ENCODE results near the gene VPS35L.
"Not testable (repeated sequence)": the region's sequence is repeated elsewhere in the genome, so short reads cannot be mapped to it uniquely, and the experiment has no call there.

The VPS35L gene

DNA sequence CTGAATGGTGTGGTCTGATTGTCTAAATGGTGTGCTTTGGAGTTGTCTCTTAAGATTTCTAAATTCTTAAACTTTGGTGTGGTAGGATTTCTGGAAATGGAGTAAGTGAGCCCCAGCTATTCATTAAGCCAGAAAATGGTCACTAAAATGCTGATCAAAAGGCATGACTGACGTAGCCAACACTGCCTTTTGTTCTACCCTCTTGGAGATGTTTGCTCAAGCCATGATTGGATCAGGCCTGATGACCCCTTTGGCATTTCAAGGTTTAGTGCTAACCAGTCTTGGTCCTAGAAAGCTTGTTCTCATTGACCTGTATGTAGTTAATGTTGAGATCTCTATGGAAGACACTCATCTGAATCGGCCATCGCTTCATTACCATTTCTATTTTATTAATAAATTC lies 94.5 kb downstream of the VPS35L start:
- no peak for DNase-seq (ENCODE audit: low read depth in 2 of 2)

GRCh38 chr16:19654147-19654546 lies 98.6 kb downstream of the VPS35L start:
- no peak for DNase-seq (ENCODE audit: low read depth in 2 of 2)

DNA sequence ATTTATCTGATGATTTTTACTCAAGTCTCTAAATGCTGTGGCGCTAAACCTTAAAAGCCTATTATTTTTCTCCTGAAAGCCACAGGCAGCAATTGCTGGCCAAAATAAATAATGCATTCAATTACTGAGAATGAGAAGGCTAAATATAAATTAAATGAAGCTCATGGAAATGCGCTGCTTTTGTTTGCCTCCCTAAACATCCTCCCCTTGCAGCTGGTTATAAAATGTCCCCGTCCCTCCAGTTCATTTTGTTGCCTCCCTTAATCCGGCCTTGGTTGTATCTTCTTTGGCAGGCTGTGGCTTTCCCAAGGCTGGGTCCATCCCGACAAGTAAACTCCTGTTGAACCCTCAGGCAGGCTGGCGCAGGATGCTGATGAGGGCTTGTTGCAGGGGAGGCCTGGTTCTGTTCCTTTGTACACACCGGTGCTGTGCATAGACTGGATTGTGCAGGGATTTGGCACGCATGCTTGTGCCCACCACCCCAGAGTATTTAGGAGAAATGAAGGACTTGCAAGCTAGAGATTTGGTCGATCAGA lies 99.8 kb downstream of the VPS35L start:
- no peak for DNase-seq (ENCODE audit: low read depth in 2 of 2)

GRCh38 chr16:19657831-19658230 lies 102.3 kb downstream of the VPS35L start:
- no peak for DNase-seq (ENCODE audit: low read depth in 2 of 2)

DNA sequence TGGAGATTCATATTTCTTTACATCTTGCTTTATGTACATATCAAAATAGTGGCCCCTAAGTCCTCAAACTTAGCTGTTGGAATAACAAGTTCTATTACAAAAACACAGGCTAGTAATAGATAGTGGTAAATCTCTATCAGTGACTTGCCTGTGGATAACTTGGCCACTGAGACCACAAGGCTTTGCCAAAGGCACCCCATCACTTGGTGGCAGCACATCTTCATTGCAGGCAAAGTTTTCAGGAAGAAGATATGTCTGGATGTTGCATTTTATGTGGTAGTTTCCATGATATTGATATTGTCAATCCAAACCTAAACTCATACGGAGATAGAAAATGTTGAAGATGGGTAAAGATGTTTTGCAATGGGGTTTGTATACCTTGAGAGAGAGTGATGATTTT lies 104.1 kb downstream of the VPS35L start:
- no peak for DNase-seq (ENCODE audit: low read depth in 2 of 2)

DNA sequence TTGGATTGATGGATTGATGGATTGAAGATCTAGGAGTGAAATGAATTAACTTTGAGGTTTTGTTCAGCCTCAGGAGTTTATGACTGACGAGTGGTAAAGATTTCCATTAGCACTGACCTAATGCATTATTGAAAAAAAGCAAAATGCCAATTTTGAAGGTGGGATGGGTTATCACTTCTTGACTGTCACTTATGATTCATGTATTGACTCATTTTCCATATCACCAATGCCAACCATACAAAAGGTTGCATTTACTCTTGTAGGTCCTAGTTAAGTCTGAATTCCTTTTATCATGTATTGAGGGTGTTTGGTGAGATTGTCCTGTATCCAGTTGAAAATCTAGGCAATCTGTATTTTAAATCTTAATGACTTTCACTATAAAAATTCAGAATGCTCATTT lies 104.9 kb downstream of the VPS35L start:
- DNase-seq (ENCODE audit: low read depth in 2 of 2) = no peak

- DNase-seq (ENCODE audit: low read depth in 2 of 2) = no peak
Measured at GRCh38 chr16:19662351-19662750, 106.8 kb downstream of the VPS35L start.

DNA sequence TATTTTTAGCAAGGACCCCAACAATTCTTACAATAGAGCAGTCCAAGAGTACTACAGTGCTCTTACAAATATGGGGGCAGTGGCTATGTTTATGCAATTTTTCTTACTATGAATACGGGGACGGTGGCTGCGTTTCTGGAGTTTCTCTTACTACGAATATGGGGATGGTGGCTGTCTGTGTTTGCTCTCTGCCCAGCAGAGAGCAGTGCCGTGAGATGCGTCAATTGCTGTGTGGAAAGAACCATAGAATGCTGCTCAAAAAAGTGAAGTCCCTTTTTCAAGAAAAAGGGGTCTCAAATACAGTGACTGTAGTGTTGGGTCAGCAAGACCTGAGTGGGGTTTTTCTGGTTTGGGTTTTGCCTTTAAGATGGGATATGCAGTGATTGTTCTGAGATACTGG lies 108.7 kb downstream of the VPS35L start:
- DNase-seq (ENCODE audit: low read depth in 2 of 2) = no peak

DNA sequence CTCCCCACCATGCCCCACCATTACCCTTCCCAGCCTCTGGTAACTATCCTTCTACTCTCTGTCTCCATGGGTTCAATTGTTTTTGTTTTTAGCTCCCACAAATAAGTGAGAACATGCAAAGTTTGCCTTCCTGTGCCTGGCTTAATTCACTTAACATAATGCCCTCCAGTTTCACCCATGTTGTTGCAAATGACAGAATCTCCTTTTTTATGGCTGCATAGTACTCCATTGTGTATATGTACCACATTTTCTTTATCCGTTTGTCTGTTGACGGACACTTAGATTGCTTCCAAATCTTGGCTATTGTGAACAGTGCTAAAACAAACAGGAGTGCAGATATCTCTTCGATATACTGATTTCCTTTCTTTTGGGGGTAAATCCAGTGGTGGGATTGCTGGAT lies 109.8 kb downstream of the VPS35L start:
- not testable (repeated sequence) for DNase-seq (ENCODE audit: low read depth in 2 of 2)

DNA sequence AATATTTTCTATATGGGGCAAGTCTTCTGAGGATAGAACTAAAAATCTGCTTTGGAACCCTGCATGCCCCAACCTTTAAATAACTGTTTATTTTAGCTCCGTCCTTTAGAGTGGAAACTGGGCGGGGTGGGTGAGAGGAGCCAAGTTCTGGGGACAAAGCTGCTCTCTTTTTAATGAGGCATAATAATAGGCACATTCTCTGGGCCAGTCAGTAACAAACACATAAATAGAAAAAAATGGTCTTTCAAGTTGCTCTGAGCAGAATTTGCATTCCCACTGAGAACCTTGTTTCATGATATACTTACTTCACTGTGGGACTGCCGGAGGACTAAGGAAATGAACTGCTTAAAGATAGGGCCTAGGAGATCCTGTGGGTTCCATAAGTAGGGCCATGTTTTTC lies 111.0 kb downstream of the VPS35L start:
- no peak for DNase-seq (ENCODE audit: low read depth in 2 of 2)

DNA sequence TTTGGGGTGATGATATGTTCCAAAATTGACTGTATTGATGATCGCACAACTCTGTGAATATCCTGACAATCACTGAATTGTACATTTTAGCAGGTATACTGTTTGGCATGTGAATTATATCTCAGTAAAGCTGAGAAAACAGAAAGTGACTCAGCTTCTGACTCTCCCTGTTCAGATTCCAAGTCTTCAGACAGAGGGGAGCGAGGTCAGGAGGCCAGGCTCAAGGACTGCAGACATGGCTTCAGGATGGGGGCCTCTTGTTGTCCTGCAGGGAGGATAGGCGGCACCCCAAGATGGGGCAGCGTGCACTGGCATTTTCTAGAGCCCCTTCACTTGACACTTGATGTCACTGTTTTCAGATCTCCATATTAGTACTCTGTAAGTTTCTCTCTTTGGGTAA lies 116.9 kb downstream of the VPS35L start:
- no peak for DNase-seq (ENCODE audit: low read depth in 2 of 2)

GRCh38 chr16:19674485-19674884 lies 119.0 kb downstream of the VPS35L start:
- DNase-seq (ENCODE audit: low read depth in 2 of 2) = no peak

DNA sequence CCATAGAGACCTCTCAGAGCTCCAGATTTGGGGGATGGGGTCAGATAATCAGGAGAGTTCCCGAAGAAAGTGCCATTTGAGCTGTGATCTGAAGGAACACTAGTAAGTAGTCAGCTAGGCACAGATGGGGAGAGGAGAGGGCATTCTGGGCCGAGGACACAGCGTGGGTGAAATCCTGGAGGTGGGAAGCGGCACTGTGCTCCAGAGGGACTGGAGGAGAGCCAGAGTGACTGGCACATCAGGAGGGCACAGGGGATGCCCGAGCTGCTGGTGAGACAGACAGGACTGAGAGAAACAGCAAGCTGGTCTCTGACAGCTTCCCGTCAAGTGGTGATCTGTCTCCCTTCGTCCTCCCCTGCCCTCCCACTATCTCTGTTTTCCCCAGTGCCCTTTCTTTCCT lies 121.9 kb downstream of the VPS35L start:
- DNase-seq (ENCODE audit: low read depth in 2 of 2) = no peak

- no peak for DNase-seq (ENCODE audit: low read depth in 2 of 2)
Measured at GRCh38 chr16:19678804-19679203, 123.3 kb downstream of the VPS35L start.

DNA sequence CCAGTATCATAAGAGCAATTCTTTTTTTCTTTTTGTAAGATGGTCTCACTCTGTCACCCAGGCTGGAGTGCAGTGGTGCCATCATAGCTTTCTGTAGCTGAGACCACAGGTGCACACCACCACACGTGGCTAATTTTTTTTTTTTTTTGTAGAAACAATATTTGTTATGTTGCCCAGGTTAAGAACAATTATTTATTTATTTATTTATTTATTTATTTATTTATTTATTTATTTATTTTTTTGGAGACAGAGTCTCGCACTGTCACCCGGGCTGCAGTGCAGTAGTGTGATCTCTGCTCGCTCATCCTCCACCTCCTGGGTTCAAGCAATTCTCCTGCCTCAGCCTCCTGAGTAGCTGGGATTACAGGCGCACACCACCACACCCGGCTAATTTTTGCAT lies 123.8 kb downstream of the VPS35L start:
- DNase-seq (ENCODE audit: low read depth in 2 of 2) = not testable (repeated sequence)

DNA sequence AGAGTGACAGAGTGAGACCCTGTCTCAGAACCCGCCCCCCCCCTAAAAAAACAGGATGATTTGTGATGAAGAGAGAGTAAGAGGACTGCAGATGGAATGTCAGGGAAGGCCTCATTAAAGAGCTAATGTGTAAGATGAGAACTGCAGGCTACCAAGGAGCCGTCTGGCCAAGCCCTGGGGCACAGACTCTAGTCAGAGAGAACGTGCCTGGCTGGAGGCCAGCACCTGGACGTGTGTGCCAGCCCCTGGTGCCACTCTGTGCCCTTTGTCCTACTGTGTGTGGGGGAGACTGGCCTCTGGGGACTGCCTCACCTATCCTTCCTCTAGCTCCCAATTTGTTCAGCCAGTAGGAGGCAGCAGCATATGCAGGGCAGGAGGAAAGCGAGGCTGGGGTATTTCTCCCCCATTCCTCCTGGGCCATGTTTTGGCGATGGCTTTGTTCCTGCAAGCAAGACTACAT lies 125.4 kb downstream of the VPS35L start:
- DNase-seq (ENCODE audit: low read depth in 2 of 2) = no peak

DNA sequence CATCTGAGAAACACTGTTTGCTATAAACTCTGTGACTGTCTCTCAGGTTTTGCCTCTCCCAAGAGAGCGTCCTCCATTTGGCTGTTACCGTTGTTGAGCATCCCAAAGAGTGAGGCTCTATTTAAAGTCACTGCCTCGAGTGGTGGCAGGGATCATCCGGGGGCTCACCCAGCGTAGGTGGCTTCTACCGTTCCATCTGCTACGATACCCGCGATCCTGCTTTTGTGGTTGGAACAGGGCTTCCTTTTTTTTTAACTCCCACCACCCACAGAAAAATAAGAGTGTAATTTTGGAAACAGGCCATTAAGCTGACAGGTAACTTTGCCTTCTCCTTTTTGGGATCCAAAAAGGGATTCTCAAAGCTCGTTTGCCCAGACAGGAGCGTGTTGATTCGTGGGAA lies 126.1 kb downstream of the VPS35L start:
- DNase-seq (ENCODE audit: low read depth in 2 of 2) = no peak

GRCh38 chr16:19683453-19684236 lies 128.1 kb downstream of the VPS35L start:
- no peak for DNase-seq (ENCODE audit: low read depth in 2 of 2)

- no peak for DNase-seq (ENCODE audit: low read depth in 2 of 2)
Measured at GRCh38 chr16:19685176-19685575, 129.7 kb downstream of the VPS35L start.

DNA sequence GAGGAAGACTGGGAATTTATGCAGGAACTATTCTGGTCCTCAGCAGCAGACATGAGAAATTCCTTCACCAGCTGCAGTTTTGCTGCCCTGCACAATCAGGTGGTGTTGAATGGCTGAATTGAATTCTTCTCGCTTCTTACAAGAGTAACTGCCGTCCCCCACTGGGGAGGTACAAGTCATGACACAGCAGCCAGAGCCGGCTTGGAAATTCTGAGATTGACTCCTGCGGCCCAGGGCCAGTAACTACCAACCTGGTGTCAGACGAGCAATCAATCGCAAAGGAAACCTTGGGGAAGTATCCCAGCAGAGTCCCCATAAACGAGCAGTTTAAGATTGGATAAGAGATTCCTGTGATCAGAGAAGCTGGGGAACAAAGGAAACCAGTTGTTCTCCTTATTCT lies 131.8 kb downstream of the VPS35L start:
- DNase-seq (ENCODE audit: low read depth in 2 of 2) = no peak

- no peak for DNase-seq (ENCODE audit: low read depth in 2 of 2)
Measured at GRCh38 chr16:19688396-19689024, 133.0 kb downstream of the VPS35L start.

- no peak for DNase-seq (ENCODE audit: low read depth in 2 of 2)
Measured at GRCh38 chr16:19689342-19689741, 133.8 kb downstream of the VPS35L start.

GRCh38 chr16:19690196-19690595 lies 134.7 kb downstream of the VPS35L start:
- no peak for DNase-seq (ENCODE audit: low read depth in 2 of 2)

All from fibroblast of skin of left quadriceps (primary cell).